HCT116 (cell line): ENCODE measurements around the gene AASS. TPM values are rescaled to one million over a fixed set of nuclear protein-coding genes. Genes with fewer than 3 reads are reported as not detected.

ENCODE experiments used
- ATAC-seq: fragments of 200-7000 bp; cut with Tn5 transposase; 2 replicates; pipeline ENCODE4 v1.9.1; 2020; ENCODE audit warnings: mild to moderate bottlenecking, moderate library complexity
- BruUV-seq: library from RNA; stranded (reverse); fragments of 400-500 nt; replicated peaks from 2 replicates; lab custom pipeline; 2021; lab: Mats Ljungman, UMichigan
- CTCF ChIA-PET: fragments of 300-600 bp; sonication (Branson Sonifier 250); formaldehyde crosslinking; loops from one replicate; lab custom pipeline; 2021; ENCODE audit warnings: antibody characterized with exemption; lab: Charles Lee
- POLR2A ChIA-PET: fragments of 300-600, 350-600 bp; sonication (Branson Sonifier 250); formaldehyde crosslinking; loops from one replicate; lab custom pipeline; 2021; ENCODE audit warnings: antibody characterized with exemption; lab: Charles Lee
- RAD21 ChIA-PET, 2 experiments: fragments of 300-600 bp; sonication (Branson Sonifier 250); formaldehyde crosslinking; loops; one replicate each; lab custom pipeline; 2023; ENCODE audit warnings: low total read pairs in 2 of 2; ENCODE audit not compliant: uncharacterized antibody in 2 of 2, unreplicated experiment in 2 of 2, low non-redundant PET in 1 of 2; lab: Charles Lee
- DNase-seq: peaks from one replicate; pipeline ENCODE4 v3.0.0-alpha.2; 2010; ENCODE audit warnings: low read depth, low spot score
- H2AFZ ChIP-seq: fragments of 200-600 bp; shearing (Covaris generic), sonication (generic); 2 replicates; pipeline ENCODE4 v1.6.1; 2017; ENCODE audit warnings: low read depth, mixed run types, mixed read lengths, antibody characterized with exemption, low read length; ENCODE audit not compliant: poor library complexity, severe bottlenecking
- H3K27ac ChIP-seq: 2 replicates; pipeline ENCODE4 v1.5.1; 2012; ENCODE audit warnings: low read depth, low read length
- H3K27me3 ChIP-seq: fragments of 200-600 bp; sonication (generic); 2 replicates; pipeline ENCODE4 v1.6.1; 2016; ENCODE audit warnings: mixed run types, low read length, mixed read lengths; ENCODE audit not compliant: insufficient read depth
- H3K36me3 ChIP-seq, 2 experiments: fragments of 200-500 bp in 1 of 2; fragments of 200-600 bp in 1 of 2; sonication (Bioruptor generic) in 1 of 2; sonication (generic) in 1 of 2; 2 replicates each; pipeline versions ENCODE4 v1.5.1 to v1.6.1; 2014 to 2016; ENCODE audit warnings: low read length in 2 of 2, inconsistent platforms in 1 of 2, mixed read lengths in 1 of 2, mixed run types in 1 of 2; ENCODE audit not compliant: insufficient read depth in 2 of 2, control insufficient read depth in 1 of 2
- H3K4me1 ChIP-seq, 2 experiments: fragments of 200-600 bp in 1 of 2; sonication (generic) in 1 of 2; 2 replicates each; pipeline versions ENCODE4 v1.5.1 to v1.6.1; 2012 to 2017; ENCODE audit warnings: low read length in 2 of 2, inconsistent platforms in 1 of 2, mild to moderate bottlenecking in 1 of 2, mixed read lengths in 1 of 2, mixed run types in 1 of 2, moderate library complexity in 1 of 2; ENCODE audit not compliant: insufficient read depth in 2 of 2, control insufficient read depth in 1 of 2
- H3K4me2 ChIP-seq: fragments of 200-600 bp; sonication (generic); 2 replicates; pipeline ENCODE4 v1.6.1; 2017; ENCODE audit warnings: mixed run types, low read length, mixed read lengths
- H3K4me3 ChIP-seq, 2 experiments: fragments of 200-600 bp in 1 of 2; sonication (generic) in 1 of 2; replicated peaks in 1 of 2; 2 replicates each; pipeline ENCODE4 v1.5.1; 2011 to 2016; ENCODE audit warnings: low read length in 2 of 2, control low read depth in 1 of 2, low read depth in 1 of 2, mild to moderate bottlenecking in 1 of 2, mixed read lengths in 1 of 2, mixed run types in 1 of 2
- H3K79me2 ChIP-seq: fragments of 200-600 bp; sonication (generic); 2 replicates; pipeline ENCODE4 v1.6.1; 2017; ENCODE audit warnings: mild to moderate bottlenecking, mixed run types, low read length, moderate library complexity, mixed read lengths; ENCODE audit not compliant: insufficient read depth
- H3K9ac ChIP-seq: fragments of 200-600 bp; sonication (generic); 2 replicates; pipeline ENCODE4 v1.6.1; 2016; ENCODE audit warnings: low read length, mixed read lengths
- H3K9me2 ChIP-seq: fragments of 200-600 bp; sonication (generic), shearing (Covaris generic); 2 replicates; pipeline ENCODE4 v1.6.1; 2017; ENCODE audit warnings: mixed run types, mild to moderate bottlenecking, moderate library complexity; ENCODE audit not compliant: insufficient read depth
- H3K9me3 ChIP-seq, 2 experiments: fragments of 200-500 bp in 1 of 2; fragments of 200-600 bp in 1 of 2; sonication (Bioruptor generic) in 1 of 2; sonication (generic) in 1 of 2; 2 replicates each; pipeline ENCODE4 v1.6.1; 2014 to 2017; ENCODE audit warnings: low read length in 2 of 2, mixed read lengths in 2 of 2, inconsistent platforms in 1 of 2, low read depth in 1 of 2, mild to moderate bottlenecking in 1 of 2, mixed run types in 1 of 2, moderate library complexity in 1 of 2; ENCODE audit not compliant: control insufficient read depth in 1 of 2, insufficient read depth in 1 of 2
- H4K20me1 ChIP-seq: fragments of 200-600 bp; sonication (generic), shearing (Covaris generic); 2 replicates; pipeline ENCODE4 v1.6.1; 2017; ENCODE audit warnings: mixed run types, mild to moderate bottlenecking, moderate library complexity; ENCODE audit not compliant: insufficient read depth
- CBX3 ChIP-seq: IDR thresholded peaks from 2 replicates; pipeline ENCODE4 v1.6.1; 2012; ENCODE audit warnings: low read depth
- EGR1 ChIP-seq: IDR thresholded peaks from 2 replicates; pipeline ENCODE4 v1.6.1; 2012; ENCODE audit warnings: low read depth
- EZH2 ChIP-seq: fragments of 200-600 bp; sonication (generic); IDR thresholded peaks from 2 replicates; pipeline ENCODE4 v1.6.1; 2017; ENCODE audit warnings: antibody characterized with exemption, mixed run types
- MAX ChIP-seq: IDR thresholded peaks from 2 replicates; pipeline ENCODE4 v1.6.1; 2012
- POLR2AphosphoS5 ChIP-seq: IDR thresholded peaks from 2 replicates; pipeline ENCODE4 v1.6.1; 2011; ENCODE audit warnings: mild to moderate bottlenecking, low read depth, low read length, moderate library complexity
- RAD21 ChIP-seq: IDR thresholded peaks from 2 replicates; pipeline ENCODE4 v1.6.1; 2012; ENCODE audit warnings: low read depth, mild to moderate bottlenecking
- SIN3A ChIP-seq: IDR thresholded peaks from 2 replicates; pipeline ENCODE4 v1.6.1; 2012; ENCODE audit warnings: low read depth
- SP1 ChIP-seq: IDR thresholded peaks from 2 replicates; pipeline ENCODE4 v1.6.1; 2012; ENCODE audit warnings: low read depth
- SRF ChIP-seq: IDR thresholded peaks from 2 replicates; pipeline ENCODE4 v1.6.1; 2012; ENCODE audit warnings: low read depth
- TCF7L2 ChIP-seq: IDR thresholded peaks from 2 replicates; pipeline ENCODE4 v1.7.0; 2011; ENCODE audit warnings: borderline replicate concordance, inconsistent platforms; ENCODE audit not compliant: insufficient read depth, insufficient read length; ENCODE audit errors: extremely low read depth
- intact Hi-C: fragments of 100-400 bp; cut with micrococcal nuclease; formaldehyde crosslinking; loops from 2 replicates; pipeline ENCODE4 v1.10.0; 2022
- total RNA-seq: library from RNA; stranded (reverse); gene quantifications from one replicate; pipeline ENCODE4 v1.2.1, GENCODE V29; 2021; ENCODE audit not compliant: unreplicated experiment
- TF ChIP-seq, protein P1 (sequence below): IDR thresholded peaks from 2 replicates; pipeline ENCODE4 v1.6.1; 2011; ENCODE audit warnings: mild to moderate bottlenecking, low read length, moderate library complexity; ENCODE audit not compliant: insufficient replicate concordance; ENCODE audit errors: extremely low read depth
- TF ChIP-seq, protein P2 (sequence below): IDR thresholded peaks from 2 replicates; pipeline ENCODE4 v1.6.1; 2012

The AASS gene
- total RNA-seq, 1 experiment from 2014 or later: 5.1 TPM

DNA sequence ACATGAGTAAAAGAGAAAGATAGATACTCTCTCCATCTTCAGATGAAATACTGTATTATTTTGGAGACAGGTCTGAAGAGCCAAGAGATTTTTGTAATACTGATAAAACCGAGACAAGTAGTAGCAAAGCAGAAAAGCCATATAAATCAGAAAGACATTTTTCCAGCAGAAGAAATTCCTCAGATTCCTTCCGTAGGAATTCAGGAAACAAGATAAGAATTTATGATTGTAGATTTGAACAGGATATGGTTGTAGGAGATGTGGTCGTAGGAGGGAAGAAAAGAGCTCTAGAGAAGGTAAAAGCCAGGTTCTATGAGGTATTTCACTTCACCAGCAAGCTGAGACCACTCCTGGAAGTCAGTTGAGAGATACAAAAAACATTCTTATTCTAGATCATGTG, 17.6 kb upstream of the AASS start:
- no peaks in the 10 kb centered on the region for H3K36me3 ChIP-seq
- no peak overlapping the region for H2AFZ ChIP-seq
- no peak overlapping the region for H3K4me3 ChIP-seq
- TF ChIP-seq, protein P1, sequence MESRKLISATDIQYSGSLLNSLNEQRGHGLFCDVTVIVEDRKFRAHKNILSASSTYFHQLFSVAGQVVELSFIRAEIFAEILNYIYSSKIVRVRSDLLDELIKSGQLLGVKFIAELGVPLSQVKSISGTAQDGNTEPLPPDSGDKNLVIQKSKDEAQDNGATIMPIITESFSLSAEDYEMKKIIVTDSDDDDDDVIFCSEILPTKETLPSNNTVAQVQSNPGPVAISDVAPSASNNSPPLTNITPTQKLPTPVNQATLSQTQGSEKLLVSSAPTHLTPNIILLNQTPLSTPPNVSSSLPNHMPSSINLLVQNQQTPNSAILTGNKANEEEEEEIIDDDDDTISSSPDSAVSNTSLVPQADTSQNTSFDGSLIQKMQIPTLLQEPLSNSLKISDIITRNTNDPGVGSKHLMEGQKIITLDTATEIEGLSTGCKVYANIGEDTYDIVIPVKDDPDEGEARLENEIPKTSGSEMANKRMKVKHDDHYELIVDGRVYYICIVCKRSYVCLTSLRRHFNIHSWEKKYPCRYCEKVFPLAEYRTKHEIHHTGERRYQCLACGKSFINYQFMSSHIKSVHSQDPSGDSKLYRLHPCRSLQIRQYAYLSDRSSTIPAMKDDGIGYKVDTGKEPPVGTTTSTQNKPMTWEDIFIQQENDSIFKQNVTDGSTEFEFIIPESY: no peak
- TF ChIP-seq EZH2 (no peak), CBX3 (no peak), SRF (no peak), SIN3A (no peak), EGR1 (no peak), RAD21 (no peak), MAX (no peak), POLR2AphosphoS5 (no peak), SP1 (no peak), TCF7L2 (no peak)
- TF ChIP-seq, protein P2, sequence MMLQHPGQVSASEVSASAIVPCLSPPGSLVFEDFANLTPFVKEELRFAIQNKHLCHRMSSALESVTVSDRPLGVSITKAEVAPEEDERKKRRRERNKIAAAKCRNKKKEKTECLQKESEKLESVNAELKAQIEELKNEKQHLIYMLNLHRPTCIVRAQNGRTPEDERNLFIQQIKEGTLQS: no peak
- TF ChIP-seq, all 23 proteins: peak for 0
- Histone ChIP-seq H3K4me1 (peaks cover 0 to 6% of the 10 kb centered on the region in 2 experiments; a peak in 1 of 4 replicates), H3K27ac (no peak overlapping the region), H3K4me2 (peak overlapping the region; percentile 17; the same call in 1 of the 2 replicates), H3K9me2 (0 out of 2 replicates have a peak, but pooled peaks cover 2% of the 10 kb centered on the region), H3K27me3 (no peaks in the 10 kb centered on the region), H3K9me3 (no peaks in the 10 kb centered on the region), H3K9ac (no peak overlapping the region), H4K20me1 (no peaks in the 10 kb centered on the region), H3K79me2 (no peaks in the 10 kb centered on the region)
- POLR2A ChIA-PET: no interaction called here
- DNase-seq (no peak), ATAC-seq (no peak)
- RAD21 ChIA-PET: no interaction called here
- CTCF ChIA-PET: no interaction called here
- no TSS peak for BruUV-seq
- intact Hi-C loops: no loop called here
